ENCODE measurements around the gene AHNAK2. TPM values are rescaled to one million over a fixed set of nuclear protein-coding genes. Genes with fewer than 3 reads are reported as not detected.

The AHNAK2 gene
- total and polyA plus RNA-seq, 2 donors (not counting 1 experiment from before 2014, with no cell fraction given) = not detected

DNA sequence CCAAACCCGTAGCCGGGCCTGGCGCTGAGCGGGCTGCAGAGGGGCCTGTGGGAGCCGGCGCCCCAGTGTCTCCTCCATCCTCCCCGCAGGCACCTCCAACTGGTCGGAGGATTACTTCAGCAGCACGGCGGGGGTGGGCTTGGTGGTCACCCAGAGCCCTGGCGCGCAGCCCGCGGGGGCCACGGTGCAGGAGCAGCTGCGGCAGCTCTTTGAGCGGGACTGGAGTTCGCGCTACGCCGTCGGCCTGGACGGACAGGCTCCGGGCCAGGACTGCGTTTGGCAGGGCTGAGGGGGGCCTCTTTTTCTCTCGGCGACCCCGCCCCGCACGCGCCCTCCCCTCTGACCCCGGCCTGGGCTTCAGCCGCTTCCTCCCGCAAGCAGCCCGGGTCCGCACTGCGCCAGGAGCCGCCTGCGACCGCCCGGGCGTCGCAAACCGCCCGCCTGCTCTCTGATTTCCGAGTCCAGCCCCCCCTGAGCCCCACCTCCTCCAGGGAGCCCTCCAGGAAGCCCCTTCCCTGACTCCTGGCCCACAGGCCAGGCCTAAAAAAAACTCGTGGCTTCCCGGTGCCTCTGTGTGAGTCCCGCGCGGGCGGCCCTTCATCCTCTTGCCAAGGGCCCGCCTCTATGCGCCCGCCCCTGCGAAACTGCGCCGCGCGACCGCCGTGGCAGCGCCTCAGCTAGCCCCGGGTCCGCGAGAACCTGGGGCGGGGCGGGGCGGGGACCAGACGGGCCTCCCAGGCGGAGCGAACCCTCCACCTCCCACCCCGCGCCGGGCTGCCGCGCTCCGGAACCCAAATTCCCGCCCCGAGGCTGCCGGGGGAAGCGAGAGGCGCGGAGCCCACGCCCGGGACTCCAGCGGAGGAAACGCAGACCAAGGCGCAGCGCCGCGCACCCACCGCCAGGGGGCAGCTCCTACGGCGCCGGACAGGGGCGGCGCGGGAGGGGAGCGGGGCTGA, 45.2 kb downstream of the AHNAK2 start:
- Histone ChIP-seq H3K27ac (ENCODE audit: low read length in 2 of 2) (no peak overlapping the region), H3K36me3 (replicated peaks in 1 of 2; ENCODE audit: control extremely low read depth in 1 of 2, control insufficient read depth in 1 of 2, extremely low read depth in 1 of 2, insufficient read depth in 2 of 2, low read length in 1 of 2) (peaks cover 0 to 27% of the 10 kb centered on the region in 2 experiments), H3K9me3 (ENCODE audit: control extremely low read depth in 1 of 3, control insufficient read depth in 2 of 3, insufficient read depth in 1 of 3, low read length in 2 of 3) (no peaks in the 10 kb centered on the region), H3K4me3 (ENCODE audit: control extremely low read depth in 1 of 5, extremely low read depth in 1 of 5, insufficient read depth in 1 of 5, low read depth in 2 of 5, low read length in 4 of 5) (peak overlapping the region in 3 of 5 experiments; percentile 39 to 54 (median 42)), H3K9ac (ENCODE audit: low read length) (peak overlapping the region; percentile 35), H4K20me1 (ENCODE audit: control insufficient read depth, insufficient read depth, low read length, poor library complexity, severe bottlenecking) (peaks cover 21% of the 10 kb centered on the region), H3K4me1 (ENCODE audit: control insufficient read depth in 2 of 2, insufficient read depth in 2 of 2, low read length in 2 of 2) (peaks cover 3 to 21% of the 10 kb centered on the region in 2 donors), H3K27me3 (replicated peaks in 1 of 4; ENCODE audit: control extremely low read depth in 1 of 4, control insufficient read depth in 3 of 4, insufficient read depth in 4 of 4, low read length in 3 of 4) (peaks cover 0 to 7% (median 2%) of the 10 kb centered on the region in 4 experiments), H3K79me2 (ENCODE audit: control insufficient read depth, insufficient read depth, low read length) (peaks cover 10% of the 10 kb centered on the region), H2AFZ (ENCODE audit: insufficient read depth, low read depth, low read length, poor library complexity, severe bottlenecking) (peak overlapping the region; percentile 65), H3K4me2 (replicated peaks; ENCODE audit: low read depth, low read length, poor library complexity, severe bottlenecking) (peak overlapping the region; percentile 81)
- CTCF ChIA-PET = interaction anchor here (1.0 to 5.6 kb wide), 7 partner anchors 8 to 113 kb away, joined by 3 to 34 read pairs (median 5); partner anchors contain the start of gene PLD4
- peaks cover 18% of the 10 kb centered on the region for H3K4me1 Mint-ChIP-seq
- no peak for TF ChIP-seq EZH2 (IDR thresholded peaks at IDR 0.05; ENCODE audit: borderline replicate concordance, insufficient read depth, low read depth, low read length, poor library complexity, severe bottlenecking)
- TF ChIP-seq, protein P1, sequence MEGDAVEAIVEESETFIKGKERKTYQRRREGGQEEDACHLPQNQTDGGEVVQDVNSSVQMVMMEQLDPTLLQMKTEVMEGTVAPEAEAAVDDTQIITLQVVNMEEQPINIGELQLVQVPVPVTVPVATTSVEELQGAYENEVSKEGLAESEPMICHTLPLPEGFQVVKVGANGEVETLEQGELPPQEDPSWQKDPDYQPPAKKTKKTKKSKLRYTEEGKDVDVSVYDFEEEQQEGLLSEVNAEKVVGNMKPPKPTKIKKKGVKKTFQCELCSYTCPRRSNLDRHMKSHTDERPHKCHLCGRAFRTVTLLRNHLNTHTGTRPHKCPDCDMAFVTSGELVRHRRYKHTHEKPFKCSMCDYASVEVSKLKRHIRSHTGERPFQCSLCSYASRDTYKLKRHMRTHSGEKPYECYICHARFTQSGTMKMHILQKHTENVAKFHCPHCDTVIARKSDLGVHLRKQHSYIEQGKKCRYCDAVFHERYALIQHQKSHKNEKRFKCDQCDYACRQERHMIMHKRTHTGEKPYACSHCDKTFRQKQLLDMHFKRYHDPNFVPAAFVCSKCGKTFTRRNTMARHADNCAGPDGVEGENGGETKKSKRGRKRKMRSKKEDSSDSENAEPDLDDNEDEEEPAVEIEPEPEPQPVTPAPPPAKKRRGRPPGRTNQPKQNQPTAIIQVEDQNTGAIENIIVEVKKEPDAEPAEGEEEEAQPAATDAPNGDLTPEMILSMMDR (IDR thresholded peaks at IDR 0.05) = peak; percentile 69
- WGBS (ENCODE audit: insufficient coverage) = 44% methylated on average over 81 of the region's 100 CpGs
- H3K27me3 Mint-ChIP-seq = peaks cover 4% of the 10 kb centered on the region
- peak overlapping the region; percentile 63 for H3K4me3 Mint-ChIP-seq
- POLR2A ChIA-PET = interaction anchor here (0.6 kb wide), 1 partner anchor 11 kb away, joined by 3 read pairs; no protein-coding TSS in a partner anchor
- no peaks in the 10 kb centered on the region for H3K9me3 Mint-ChIP-seq (ENCODE audit: insufficient read depth)
- DNase-seq (peak; percentile 86), ATAC-seq (ENCODE audit: low read depth) (peak; percentile 94)
- H3K27ac Mint-ChIP-seq = no peak overlapping the region
- intact Hi-C loops (cut with micrococcal nuclease) = loop anchor here (1.0 to 2.0 kb wide), 4 partner anchors 10 to 88 kb away; partner anchors contain the start of genes CDCA4 and CLBA1
